HG03432 (cell line): Measurements from ENCODE around the gene PLSCR1.
"Not testable (repeated sequence)": the region's sequence is repeated elsewhere in the genome, so short reads cannot be mapped to it uniquely, and the experiment has no call there.

Experiments
- ATAC-seq: cut with Tn5 transposase; IDR thresholded peaks from one replicate; pipeline ENCODE4 v1.9.1; 2021; ENCODE audit warnings: mild to moderate bottlenecking, moderate library complexity; ENCODE audit not compliant: unreplicated experiment

PLSCR1 gene

GRCh38 chr3:146550743-146551510 lies 6.5 kb upstream of the PLSCR1 start:
- peak; percentile 90 for ATAC-seq

- ATAC-seq, result no peak
Measured at GRCh38 chr3:146550070-146550615, 5.7 kb upstream of the PLSCR1 start.

GRCh38 chr3:146547235-146547835 lies 2.9 kb upstream of the PLSCR1 start:
- ATAC-seq, result no peak

- ATAC-seq, result no peak
Measured at GRCh38 chr3:146546366-146546965, 2.1 kb upstream of the PLSCR1 start.

GRCh38 chr3:146544929-146545528 lies 622 bp upstream of the PLSCR1 start:
- no peak for ATAC-seq

- peak; percentile 4 for ATAC-seq
Measured at GRCh38 chr3:146543461-146544001, 876 bp downstream of the PLSCR1 start.

GRCh38 chr3:146542978-146543377 lies 1.4 kb downstream of the PLSCR1 start:
- ATAC-seq, result no peak

- no peak for ATAC-seq
Measured at GRCh38 chr3:146542179-146542578, 2.2 kb downstream of the PLSCR1 start.

- ATAC-seq, result no peak
Measured at GRCh38 chr3:146540978-146541377, 3.4 kb downstream of the PLSCR1 start.

- ATAC-seq, result peak; percentile 24
Measured at GRCh38 chr3:146540236-146540635, 4.2 kb downstream of the PLSCR1 start.

- no peak for ATAC-seq
Measured at GRCh38 chr3:146539315-146539714, 5.1 kb downstream of the PLSCR1 start.

- ATAC-seq, result no peak
Measured at GRCh38 chr3:146537603-146538002, 6.8 kb downstream of the PLSCR1 start.

- ATAC-seq, result no peak
Measured at GRCh38 chr3:146536681-146537080, 7.7 kb downstream of the PLSCR1 start.

GRCh38 chr3:146532406-146532805 lies 12.0 kb downstream of the PLSCR1 start:
- no peak for ATAC-seq

GRCh38 chr3:146530609-146531008 lies 13.8 kb downstream of the PLSCR1 start:
- no peak for ATAC-seq

GRCh38 chr3:146529021-146529420 lies 15.4 kb downstream of the PLSCR1 start:
- ATAC-seq, result no peak

GRCh38 chr3:146524961-146525360 lies 19.4 kb downstream of the PLSCR1 start:
- ATAC-seq, result no peak

GRCh38 chr3:146523531-146523930 lies 20.9 kb downstream of the PLSCR1 start:
- no peak for ATAC-seq

- ATAC-seq, result not testable (repeated sequence)
Measured at GRCh38 chr3:146522174-146523158, 21.9 kb downstream of the PLSCR1 start.

- no peak for ATAC-seq
Measured at GRCh38 chr3:146521394-146521793, 23.0 kb downstream of the PLSCR1 start.
